Adipocyte (in vitro differentiated cells): ENCODE measurements around the gene APP.
"Not testable (repeated sequence)": the region's sequence is repeated elsewhere in the genome, so short reads cannot be mapped to it uniquely, and the experiment has no call there.

Experiments used
- DNase-seq: peaks from one replicate; pipeline ENCODE4 v3.0.0-alpha.2; 2015; ENCODE audit warnings: low read depth
- H3K27me3 ChIP-seq: replicated peaks from 2 replicates; pipeline ENCODE4 v1.7.0; 2013; ENCODE audit warnings: mild to moderate bottlenecking, low read length, moderate library complexity; ENCODE audit not compliant: control insufficient read depth, insufficient read depth
- H3K36me3 ChIP-seq: 2 replicates; pipeline ENCODE4 v1.7.0; 2013; ENCODE audit warnings: low read length, mild to moderate bottlenecking, moderate library complexity; ENCODE audit not compliant: control insufficient read depth, insufficient read depth, severe bottlenecking
- H3K4me1 ChIP-seq: 2 replicates; pipeline ENCODE4 v1.7.0; 2013; ENCODE audit warnings: mild to moderate bottlenecking, low read length, moderate library complexity; ENCODE audit not compliant: control insufficient read depth, insufficient read depth
- H3K4me3 ChIP-seq: 2 replicates; pipeline ENCODE4 v1.7.0; 2013; ENCODE audit warnings: mild to moderate bottlenecking, low read length, moderate library complexity
- H3K9ac ChIP-seq: 2 replicates; pipeline ENCODE4 v1.7.0; 2013; ENCODE audit warnings: mild to moderate bottlenecking, low read length, moderate library complexity
- H3K9me3 ChIP-seq: 2 replicates; pipeline ENCODE4 v1.7.0; 2013; ENCODE audit warnings: mild to moderate bottlenecking, low read length, moderate library complexity; ENCODE audit not compliant: control insufficient read depth

Gene APP

GRCh38 chr21:26032263-26032662 lies 138.3 kb downstream of the APP start:
- H3K9ac ChIP-seq, result no peak overlapping the region
- H3K4me1 ChIP-seq, result no peaks in the 10 kb centered on the region
- no peaks in the 10 kb centered on the region for H3K27me3 ChIP-seq
- no peak overlapping the region for H3K4me3 ChIP-seq
- H3K36me3 ChIP-seq, result no peaks in the 10 kb centered on the region
- DNase-seq, result no peak
- H3K9me3 ChIP-seq, result no peaks in the 10 kb centered on the region

DNA sequence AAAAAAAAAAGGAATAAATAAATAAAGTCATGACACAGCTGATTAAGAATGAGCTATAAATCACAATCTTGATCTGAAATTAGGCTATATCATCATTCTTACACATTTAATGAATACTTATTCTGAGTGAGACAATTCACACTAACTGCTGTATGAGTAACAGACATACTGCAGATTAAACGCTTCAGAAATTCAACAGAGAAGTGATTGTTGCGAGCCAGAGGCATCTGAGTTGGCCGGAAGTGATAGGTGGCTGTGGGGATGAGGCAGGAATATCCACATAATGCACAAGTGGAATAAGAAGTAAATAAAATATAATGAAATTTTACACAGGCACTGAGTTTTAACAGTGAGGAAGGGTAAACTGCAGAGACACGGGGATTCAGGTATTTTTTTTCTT lies 142.4 kb downstream of the APP start:
- no peaks in the 10 kb centered on the region for H3K27me3 ChIP-seq
- H3K4me1 ChIP-seq, result no peaks in the 10 kb centered on the region
- H3K9me3 ChIP-seq, result no peaks in the 10 kb centered on the region
- no peak overlapping the region for H3K4me3 ChIP-seq
- no peaks in the 10 kb centered on the region for H3K36me3 ChIP-seq
- no peak for DNase-seq
- no peak overlapping the region for H3K9ac ChIP-seq

GRCh38 chr21:26027696-26028095 lies 142.9 kb downstream of the APP start:
- Histone ChIP-seq H3K9ac (no peak overlapping the region), H3K36me3 (no peaks in the 10 kb centered on the region), H3K4me1 (no peaks in the 10 kb centered on the region), H3K27me3 (no peaks in the 10 kb centered on the region), H3K4me3 (no peak overlapping the region), H3K9me3 (no peaks in the 10 kb centered on the region)
- DNase-seq, result no peak

- H3K27me3 ChIP-seq, result no peaks in the 10 kb centered on the region
- H3K9ac ChIP-seq, result no peak overlapping the region
- H3K36me3 ChIP-seq, result peaks cover 8% of the 10 kb centered on the region
- H3K4me1 ChIP-seq, result no peaks in the 10 kb centered on the region
- no peak overlapping the region for H3K4me3 ChIP-seq
- no peak for DNase-seq
- no peaks in the 10 kb centered on the region for H3K9me3 ChIP-seq
Observed at GRCh38 chr21:26025536-26026512, 144.7 kb downstream of the APP start.

DNA sequence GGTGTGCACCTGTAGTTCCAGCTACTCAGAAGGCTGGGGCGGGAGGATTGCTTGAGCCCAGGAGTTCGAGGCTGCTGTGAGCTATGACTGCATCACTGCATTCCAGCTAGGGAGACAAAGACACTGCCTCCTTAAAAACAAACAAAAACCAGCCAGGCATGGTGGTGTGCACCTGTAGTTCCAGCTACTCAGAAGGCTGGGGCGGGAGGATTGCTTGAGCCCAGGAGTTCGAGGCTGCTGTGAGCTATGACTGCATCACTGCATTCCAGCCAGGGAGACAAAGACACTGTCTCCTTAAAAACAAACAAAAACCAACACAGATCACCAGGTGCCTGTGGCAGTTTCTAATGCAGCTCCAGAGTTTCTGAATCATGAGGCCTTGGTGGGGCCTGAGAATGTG lies 147.2 kb downstream of the APP start:
- H3K4me1 ChIP-seq, H3K27me3 ChIP-seq, DNase-seq, H3K4me3 ChIP-seq, H3K9ac ChIP-seq, H3K9me3 ChIP-seq: not testable (repeated sequence)
- H3K36me3 ChIP-seq, result peaks cover 14% of the 10 kb centered on the region

DNA sequence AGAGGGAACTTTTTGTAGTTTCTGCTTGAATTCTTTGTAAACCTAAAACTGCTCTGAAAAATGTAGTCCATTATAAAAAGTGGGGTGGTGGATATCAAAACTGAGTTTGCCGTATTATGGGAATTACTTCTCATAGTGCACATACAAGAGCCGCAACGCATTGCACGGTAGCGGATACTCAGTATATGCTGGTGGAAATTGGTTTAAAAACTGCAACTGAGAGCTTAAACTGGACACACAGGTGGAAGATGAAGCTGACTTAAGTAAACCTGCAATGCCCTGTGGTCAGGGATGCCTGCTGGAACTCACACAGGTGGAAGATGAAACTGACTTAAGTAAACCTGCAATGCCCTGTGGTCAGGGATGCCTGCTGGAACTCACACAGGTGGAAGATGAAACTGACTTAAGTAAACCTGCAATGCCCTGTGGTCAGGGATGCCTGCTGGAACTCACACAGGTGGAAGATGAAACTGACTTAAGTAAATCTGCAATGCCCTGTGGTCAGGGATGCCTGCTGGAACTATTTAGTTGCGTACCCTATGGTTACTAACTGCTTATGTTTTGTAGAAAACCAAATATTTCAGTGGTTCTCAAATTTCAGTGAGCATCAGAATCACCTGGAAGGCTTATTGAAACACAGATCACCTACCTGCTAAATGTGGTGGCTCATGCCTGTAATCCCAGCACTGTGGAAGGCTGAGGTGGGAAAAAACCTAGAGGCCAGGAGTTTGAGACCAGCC lies 147.8 kb downstream of the APP start:
- peaks cover 14% of the 10 kb centered on the region for H3K36me3 ChIP-seq

GRCh38 chr21:26020510-26020909 lies 150.1 kb downstream of the APP start:
- H3K9me3 ChIP-seq, result no peaks in the 10 kb centered on the region
- H3K4me3 ChIP-seq, result no peak overlapping the region
- peaks cover 14% of the 10 kb centered on the region for H3K36me3 ChIP-seq
- no peaks in the 10 kb centered on the region for H3K4me1 ChIP-seq
- no peak for DNase-seq
- H3K9ac ChIP-seq, result no peak overlapping the region
- H3K27me3 ChIP-seq, result no peaks in the 10 kb centered on the region

More for the DNA sequence above, 147.8 kb downstream of the APP start:
- H3K9ac ChIP-seq, H3K4me3 ChIP-seq, H3K4me1 ChIP-seq, H3K9me3 ChIP-seq, DNase-seq, H3K27me3 ChIP-seq: not testable (repeated sequence)

DNA sequence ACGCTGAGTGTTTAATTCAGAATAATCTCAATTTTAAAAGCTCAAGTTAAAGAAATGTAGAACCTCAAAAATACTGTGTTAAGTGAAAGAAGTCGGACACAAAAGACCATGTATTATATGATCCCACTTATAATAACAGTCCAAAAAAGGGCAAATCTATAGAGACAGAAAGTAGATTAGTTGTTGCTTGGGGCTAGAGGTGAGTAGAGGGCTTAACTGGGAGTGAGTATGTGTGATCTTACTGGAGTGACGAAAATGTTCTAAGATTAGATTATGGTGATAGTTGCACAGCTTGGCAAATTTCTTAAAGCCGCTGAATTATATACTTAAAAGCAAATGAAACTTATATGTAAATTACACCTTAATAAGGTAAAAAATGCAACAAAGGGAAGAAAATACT lies 150.5 kb downstream of the APP start:
- no peaks in the 10 kb centered on the region for H3K9me3 ChIP-seq

GRCh38 chr21:26019236-26019635 lies 151.3 kb downstream of the APP start:
- H3K9ac ChIP-seq, result no peak overlapping the region
- no peaks in the 10 kb centered on the region for H3K9me3 ChIP-seq
- H3K4me3 ChIP-seq, result no peak overlapping the region
- no peak for DNase-seq
- no peaks in the 10 kb centered on the region for H3K27me3 ChIP-seq
- H3K4me1 ChIP-seq, result peaks cover under 1% of the 10 kb centered on the region
- peaks cover 14% of the 10 kb centered on the region for H3K36me3 ChIP-seq

More for the DNA sequence above, 150.5 kb downstream of the APP start:
- Histone ChIP-seq H3K4me3 (no peak overlapping the region), H3K27me3 (no peaks in the 10 kb centered on the region), H3K9ac (no peak overlapping the region), H3K36me3 (peaks cover 14% of the 10 kb centered on the region), H3K4me1 (no peaks in the 10 kb centered on the region)
- no peak for DNase-seq

GRCh38 chr21:26013970-26014369 lies 156.6 kb downstream of the APP start:
- Histone ChIP-seq H3K36me3 (no peaks in the 10 kb centered on the region), H3K4me3 (no peak overlapping the region), H3K27me3 (no peaks in the 10 kb centered on the region), H3K9ac (no peak overlapping the region), H3K4me1 (peaks cover 7% of the 10 kb centered on the region), H3K9me3 (no peaks in the 10 kb centered on the region)
- no peak for DNase-seq

DNA sequence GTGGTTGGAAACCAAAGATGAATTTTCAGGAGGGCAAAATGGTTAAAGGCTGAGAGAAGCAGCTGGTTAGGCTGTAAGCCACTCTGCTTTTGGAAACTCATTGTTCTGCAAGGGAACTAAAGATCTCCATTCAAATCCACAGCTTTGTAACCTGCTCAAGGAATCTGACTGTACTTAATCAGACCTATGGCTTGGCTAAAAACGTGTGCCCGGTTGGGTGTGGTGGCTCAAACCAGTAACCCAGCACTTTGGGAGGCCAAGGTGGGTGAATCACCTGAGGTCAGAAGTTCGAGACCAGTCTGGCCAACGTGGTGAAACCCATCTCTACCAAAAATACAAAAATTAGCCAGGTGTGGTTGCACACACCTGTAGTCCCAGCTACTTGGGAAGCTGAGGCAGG lies 158.1 kb downstream of the APP start:
- H3K4me3 ChIP-seq, DNase-seq, H3K36me3 ChIP-seq: not testable (repeated sequence)

More for the DNA sequence above, 158.1 kb downstream of the APP start:
- H3K9ac ChIP-seq, H3K9me3 ChIP-seq, H3K27me3 ChIP-seq: not testable (repeated sequence)
- peaks cover 10% of the 10 kb centered on the region for H3K4me1 ChIP-seq
